ENCODE results near the gene VASH1. TPM values are rescaled to one million over a fixed set of nuclear protein-coding genes. Genes with fewer than 3 reads are reported as not detected.
"Not testable (repeated sequence)": the region's sequence is repeated elsewhere in the genome, so short reads cannot be mapped to it uniquely, and the experiment has no call there.

VASH1 gene
- polyA plus RNA-seq, 1 experiment, result 4.0 TPM

DNA sequence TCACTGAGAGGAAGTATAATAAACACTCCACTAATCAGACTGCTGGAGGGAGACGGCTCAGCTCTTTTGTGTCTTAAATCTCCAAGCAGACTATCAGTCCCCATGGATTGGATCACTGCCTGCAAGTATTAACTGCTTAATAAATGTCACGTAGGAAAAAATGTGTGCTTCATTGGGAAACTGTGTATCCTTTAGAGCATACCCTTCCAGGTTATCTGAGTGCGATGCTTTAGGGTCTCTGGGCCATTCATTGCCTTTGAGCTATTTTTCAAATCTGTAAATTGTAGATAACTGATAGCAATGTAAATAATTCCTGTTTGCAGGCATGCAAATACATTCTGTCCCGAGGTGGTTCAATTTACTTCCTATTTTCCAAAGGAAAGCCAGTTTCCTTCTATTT, 45.0 kb upstream of the VASH1 start:
- DNase-seq (ENCODE audit: low read depth), result no peak
- ChIA-PET CTCF (interaction anchor here (1.3 to 13.6 kb wide), 4 partner anchors 9 to 95 kb away, joined by 3 to 197 read pairs (median 6); no protein-coding TSS in a partner anchor), POLR2A (no interaction called here)
- TF ChIP-seq, protein P1, sequence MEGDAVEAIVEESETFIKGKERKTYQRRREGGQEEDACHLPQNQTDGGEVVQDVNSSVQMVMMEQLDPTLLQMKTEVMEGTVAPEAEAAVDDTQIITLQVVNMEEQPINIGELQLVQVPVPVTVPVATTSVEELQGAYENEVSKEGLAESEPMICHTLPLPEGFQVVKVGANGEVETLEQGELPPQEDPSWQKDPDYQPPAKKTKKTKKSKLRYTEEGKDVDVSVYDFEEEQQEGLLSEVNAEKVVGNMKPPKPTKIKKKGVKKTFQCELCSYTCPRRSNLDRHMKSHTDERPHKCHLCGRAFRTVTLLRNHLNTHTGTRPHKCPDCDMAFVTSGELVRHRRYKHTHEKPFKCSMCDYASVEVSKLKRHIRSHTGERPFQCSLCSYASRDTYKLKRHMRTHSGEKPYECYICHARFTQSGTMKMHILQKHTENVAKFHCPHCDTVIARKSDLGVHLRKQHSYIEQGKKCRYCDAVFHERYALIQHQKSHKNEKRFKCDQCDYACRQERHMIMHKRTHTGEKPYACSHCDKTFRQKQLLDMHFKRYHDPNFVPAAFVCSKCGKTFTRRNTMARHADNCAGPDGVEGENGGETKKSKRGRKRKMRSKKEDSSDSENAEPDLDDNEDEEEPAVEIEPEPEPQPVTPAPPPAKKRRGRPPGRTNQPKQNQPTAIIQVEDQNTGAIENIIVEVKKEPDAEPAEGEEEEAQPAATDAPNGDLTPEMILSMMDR (IDR thresholded peaks at IDR 0.05; ENCODE audit: insufficient read depth, low read depth, low read length), result no peak
- peaks cover 5% of the 10 kb centered on the region for H3K27me3 ChIP-seq (ENCODE audit: control insufficient read depth, insufficient read depth, low read length)
- no peaks in the 10 kb centered on the region for H3K36me3 ChIP-seq (ENCODE audit: control insufficient read depth, insufficient read depth, low read length)
- no peak overlapping the region for H3K4me3 ChIP-seq (ENCODE audit: low read depth, low read length)

DNA sequence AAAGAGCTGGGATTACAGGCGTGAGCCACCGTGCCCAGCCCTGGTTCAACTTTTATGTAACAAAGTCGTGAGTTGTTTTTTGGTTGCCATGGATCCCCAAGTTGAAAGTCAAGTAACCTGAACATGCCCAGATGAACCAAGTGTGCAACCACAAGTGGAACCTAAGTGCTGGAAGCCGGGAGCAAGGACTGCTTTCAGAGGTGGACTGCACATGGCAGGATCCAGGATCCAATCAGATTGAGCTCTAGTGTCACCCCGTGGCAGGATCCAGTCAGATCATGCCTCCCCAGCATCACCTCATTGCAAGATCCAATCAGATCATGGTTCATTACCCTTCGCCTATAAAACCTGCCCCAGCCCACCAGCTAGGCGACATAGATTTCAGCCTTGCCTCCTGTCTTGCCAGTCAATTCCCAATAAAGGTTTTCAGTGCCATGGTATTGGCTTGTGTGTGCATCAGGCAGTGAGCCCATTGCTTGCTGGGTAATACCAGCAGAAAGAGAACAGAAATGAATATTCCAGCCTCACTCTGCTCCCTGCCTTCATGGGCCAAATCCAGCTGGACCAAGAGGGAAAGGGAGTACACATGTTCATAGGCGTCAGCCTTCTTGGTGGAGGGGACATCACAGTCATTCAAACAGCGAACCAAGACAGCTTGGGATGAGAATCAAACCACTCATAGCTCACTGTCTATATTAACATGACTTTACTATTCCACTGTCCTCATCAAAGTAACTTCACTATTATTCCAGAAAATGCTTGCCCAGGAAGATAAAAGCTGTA, 43.6 kb upstream of the VASH1 start:
- DNase-seq (ENCODE audit: low read depth), result no peak
- H3K36me3 ChIP-seq (ENCODE audit: control insufficient read depth, insufficient read depth, low read length), result no peaks in the 10 kb centered on the region
- POLR2A ChIA-PET, result no interaction called here
- TF ChIP-seq, protein P1 (IDR thresholded peaks at IDR 0.05; ENCODE audit: insufficient read depth, low read depth, low read length), result no peak
- peaks cover 5% of the 10 kb centered on the region for H3K27me3 ChIP-seq (ENCODE audit: control insufficient read depth, insufficient read depth, low read length)
- CTCF ChIA-PET, result interaction anchor here (3.0 to 13.6 kb wide), 2 partner anchors 66 to 94 kb away, joined by 10 to 197 read pairs; no protein-coding TSS in a partner anchor
- H3K4me3 ChIP-seq (ENCODE audit: low read depth, low read length), result no peak overlapping the region

DNA sequence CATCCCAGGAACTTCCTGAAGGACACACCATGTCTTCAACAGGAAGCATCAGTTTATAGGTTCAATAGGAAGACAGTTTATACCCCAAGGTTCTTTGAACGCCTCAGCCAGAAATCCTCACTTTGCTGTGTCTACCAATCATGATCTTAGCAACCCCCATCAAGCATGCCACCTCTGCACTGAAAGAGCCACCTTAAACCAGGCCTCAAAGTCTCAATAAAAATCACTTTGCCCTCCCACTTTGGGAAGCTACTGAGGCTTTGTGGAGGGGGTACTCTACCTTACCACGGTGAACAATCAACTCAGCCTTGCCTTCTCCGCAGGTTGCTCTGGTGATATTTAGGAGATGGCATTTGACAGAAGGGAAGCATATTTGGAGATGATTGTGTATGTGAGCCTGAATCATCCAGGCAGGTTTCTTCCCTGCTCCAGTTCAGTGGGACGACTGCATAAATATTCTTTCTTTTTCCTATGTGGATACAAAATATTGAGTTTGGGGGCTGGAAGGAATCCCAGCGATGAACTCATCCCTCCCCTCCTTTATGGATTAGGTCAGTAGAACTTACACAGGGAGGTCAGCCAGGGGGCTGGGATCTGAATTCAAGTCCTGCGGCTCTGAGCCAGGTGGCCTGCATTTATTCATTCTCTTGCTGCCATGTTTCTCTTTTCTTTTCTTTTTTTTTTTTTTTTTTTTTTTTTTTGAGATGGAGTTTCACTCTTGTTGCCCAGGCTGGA, 42.8 kb upstream of the VASH1 start:
- TF ChIP-seq, protein P1 (IDR thresholded peaks at IDR 0.05; ENCODE audit: insufficient read depth, low read depth, low read length), result no peak
- DNase-seq (ENCODE audit: low read depth), result no peak
- CTCF ChIA-PET, result interaction anchor here (13.6 kb wide), 1 partner anchor 66 kb away, joined by 197 read pairs; no protein-coding TSS in a partner anchor
- POLR2A ChIA-PET, result no interaction called here
- peaks cover 6% of the 10 kb centered on the region for H3K27me3 ChIP-seq (ENCODE audit: control insufficient read depth, insufficient read depth, low read length)
- no peak overlapping the region for H3K4me3 ChIP-seq (ENCODE audit: low read depth, low read length)
- H3K36me3 ChIP-seq (ENCODE audit: control insufficient read depth, insufficient read depth, low read length), result no peaks in the 10 kb centered on the region

DNA sequence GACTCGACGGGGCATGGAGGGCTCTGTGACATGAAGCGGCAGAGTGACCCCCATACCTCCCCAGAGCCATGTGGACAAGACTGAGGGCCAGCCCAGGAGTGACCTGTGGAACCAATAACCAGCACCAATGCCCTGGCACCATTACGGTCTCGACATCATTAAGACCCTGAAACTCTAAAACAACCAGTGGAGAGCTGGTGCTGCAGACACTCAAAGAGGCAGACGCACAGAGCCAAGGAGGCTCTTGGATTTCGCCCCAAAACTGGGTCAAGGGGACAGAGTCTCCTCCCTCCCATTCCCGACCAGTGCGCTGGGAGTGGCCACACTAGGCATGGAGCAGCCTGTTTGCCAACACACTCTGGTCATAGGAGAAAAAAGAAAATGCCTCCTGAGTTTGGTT, 41.6 kb upstream of the VASH1 start:
- CTCF ChIA-PET, result interaction anchor here (0.9 to 13.6 kb wide), 3 partner anchors 10 to 156 kb away, joined by 4 to 197 read pairs (median 32); no protein-coding TSS in a partner anchor
- Histone ChIP-seq H3K4me3 (ENCODE audit: low read depth, low read length) (no peak overlapping the region), H3K36me3 (ENCODE audit: control insufficient read depth, insufficient read depth, low read length) (no peaks in the 10 kb centered on the region), H3K27me3 (ENCODE audit: control insufficient read depth, insufficient read depth, low read length) (peaks cover 6% of the 10 kb centered on the region)
- no peak for DNase-seq (ENCODE audit: low read depth)
- POLR2A ChIA-PET, result no interaction called here
- TF ChIP-seq, protein P1 (IDR thresholded peaks at IDR 0.05; ENCODE audit: insufficient read depth, low read depth, low read length), result no peak

DNA sequence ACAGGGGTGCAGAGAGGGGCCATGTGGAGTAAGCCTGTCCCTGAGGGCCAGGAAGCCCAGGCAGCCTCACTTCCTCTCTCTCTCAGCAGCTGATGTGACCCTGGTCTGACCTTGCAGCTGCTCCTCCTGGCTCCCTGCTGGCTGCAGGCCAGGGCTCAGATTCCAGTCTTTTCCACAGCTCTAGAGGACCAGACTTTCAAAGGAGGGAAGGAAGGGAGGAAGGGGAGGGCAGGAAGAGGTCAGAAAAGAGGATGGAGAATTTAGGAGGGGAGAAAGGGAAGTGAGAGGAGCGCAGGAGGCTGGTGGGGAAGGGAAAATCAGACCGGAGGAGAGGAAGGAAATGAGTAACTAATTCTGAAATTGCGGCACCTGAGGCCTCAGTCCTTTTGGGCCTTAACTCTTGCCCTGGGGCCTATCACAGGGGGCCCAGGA, 40.9 kb upstream of the VASH1 start:
- DNase-seq (ENCODE audit: low read depth), result no peak
- TF ChIP-seq, protein P1 (IDR thresholded peaks at IDR 0.05; ENCODE audit: insufficient read depth, low read depth, low read length), result no peak
- Histone ChIP-seq H3K36me3 (ENCODE audit: control insufficient read depth, insufficient read depth, low read length) (no peaks in the 10 kb centered on the region), H3K4me3 (ENCODE audit: low read depth, low read length) (no peak overlapping the region), H3K27me3 (ENCODE audit: control insufficient read depth, insufficient read depth, low read length) (peaks cover 8% of the 10 kb centered on the region)
- ChIA-PET POLR2A (no interaction called here), CTCF (interaction anchor here (0.9 to 13.6 kb wide), 3 partner anchors 11 to 155 kb away, joined by 4 to 197 read pairs (median 32); no protein-coding TSS in a partner anchor)

DNA sequence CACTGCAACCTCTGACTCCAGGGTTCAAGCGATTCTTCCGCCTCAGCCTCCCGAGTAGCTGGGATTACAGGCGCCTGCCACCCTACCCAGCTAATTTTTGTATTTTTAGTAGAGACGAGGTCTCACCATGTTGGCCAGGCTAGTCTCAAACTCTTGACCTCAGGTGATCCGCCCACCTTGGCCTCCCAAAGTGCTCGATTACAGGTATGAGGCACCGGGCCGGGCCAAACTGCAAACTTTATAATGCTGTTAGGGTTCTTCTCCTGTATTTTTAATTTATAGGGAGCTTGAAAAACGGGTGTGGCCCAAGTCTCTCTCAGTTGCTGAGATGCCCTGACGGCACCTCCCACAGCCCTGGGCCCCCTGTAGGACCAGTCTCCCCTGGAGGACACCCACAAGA, 39.8 kb upstream of the VASH1 start:
- H3K4me3 ChIP-seq (ENCODE audit: low read depth, low read length); H3K27me3 ChIP-seq (ENCODE audit: control insufficient read depth, insufficient read depth, low read length); DNase-seq (ENCODE audit: low read depth); H3K36me3 ChIP-seq (ENCODE audit: control insufficient read depth, insufficient read depth, low read length); POLR2A ChIA-PET: not testable (repeated sequence)
- CTCF ChIA-PET, result interaction anchor here (6.0 kb wide), 1 partner anchor 12 kb away, joined by 32 read pairs; no protein-coding TSS in a partner anchor
